NCI-H1105 (cell line): ENCODE data around the gene SEMA3A.
"Not testable (repeated sequence)": the region's sequence is repeated elsewhere in the genome, so short reads cannot be mapped to it uniquely, and the experiment has no call there.

Experiments used
- DNase-seq: peaks from one replicate; lab custom pipeline; 2025; lab: John Stamatoyannopoulos, UW

SEMA3A gene

DNA sequence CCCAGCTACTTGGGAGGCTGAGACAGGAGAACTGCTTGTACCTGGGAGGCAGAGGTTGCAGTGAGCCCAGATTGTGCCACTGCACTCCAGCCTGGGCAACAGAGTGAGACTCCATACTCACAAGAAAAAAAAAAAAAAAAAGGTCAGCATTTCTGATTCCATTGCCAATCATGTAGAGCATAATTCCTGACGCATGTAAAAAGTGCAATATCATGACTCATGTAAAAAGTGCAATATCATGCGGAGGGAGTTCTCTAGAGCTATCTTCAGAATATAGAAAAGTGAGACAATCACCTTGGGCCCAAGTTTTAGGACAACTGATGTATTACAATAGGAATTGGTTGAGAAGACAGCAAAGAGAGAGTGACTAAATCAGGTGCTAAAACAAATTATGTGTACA lies 85.8 kb downstream of the SEMA3A start:
- no peak for DNase-seq

GRCh38 chr7:84108119-84108518 lies 86.5 kb downstream of the SEMA3A start:
- DNase-seq, result no peak

DNA sequence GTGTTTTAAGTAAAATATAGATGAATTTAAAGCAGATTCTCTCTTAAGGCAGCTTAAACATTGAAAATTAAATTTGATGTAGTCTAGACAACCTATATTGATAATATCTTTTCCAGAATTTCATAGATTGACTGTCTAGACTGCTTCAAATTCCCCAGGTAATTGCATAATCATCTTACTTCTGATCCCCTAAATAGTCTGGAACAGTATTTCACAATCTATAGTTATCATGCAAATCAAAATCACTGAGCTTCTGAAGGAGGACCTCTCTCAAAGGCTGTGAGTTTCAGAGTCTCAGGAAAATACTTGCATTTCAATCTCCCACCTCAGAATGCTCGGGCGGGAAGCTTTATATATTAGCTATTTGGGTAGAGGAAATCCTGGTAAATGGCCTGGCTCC lies 87.3 kb downstream of the SEMA3A start:
- DNase-seq, result no peak

- DNase-seq, result no peak
These were observed 88.3 kb downstream of the SEMA3A start for GRCh38 chr7:84106291-84106690.

DNA sequence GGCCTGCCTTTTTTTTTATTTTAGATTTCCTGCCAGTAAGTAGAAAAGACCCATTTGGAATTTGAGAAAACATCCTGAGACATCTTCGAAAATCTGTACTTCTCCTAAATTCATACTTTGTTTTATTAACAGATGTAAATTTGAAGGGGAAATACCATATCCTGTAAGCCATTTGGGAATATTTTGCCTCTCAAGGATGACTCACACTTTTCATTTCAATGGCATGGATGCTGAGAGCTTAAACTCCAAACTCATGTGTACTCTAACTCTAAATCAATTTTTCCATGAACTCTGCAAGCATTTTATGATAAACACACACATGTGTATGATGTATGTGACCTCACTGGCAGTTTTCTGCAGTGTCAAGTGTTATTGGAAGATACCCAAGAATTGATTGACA lies 89.0 kb downstream of the SEMA3A start:
- no peak for DNase-seq

- DNase-seq, result no peak
These were observed 89.8 kb downstream of the SEMA3A start for GRCh38 chr7:84104826-84105225.

DNA sequence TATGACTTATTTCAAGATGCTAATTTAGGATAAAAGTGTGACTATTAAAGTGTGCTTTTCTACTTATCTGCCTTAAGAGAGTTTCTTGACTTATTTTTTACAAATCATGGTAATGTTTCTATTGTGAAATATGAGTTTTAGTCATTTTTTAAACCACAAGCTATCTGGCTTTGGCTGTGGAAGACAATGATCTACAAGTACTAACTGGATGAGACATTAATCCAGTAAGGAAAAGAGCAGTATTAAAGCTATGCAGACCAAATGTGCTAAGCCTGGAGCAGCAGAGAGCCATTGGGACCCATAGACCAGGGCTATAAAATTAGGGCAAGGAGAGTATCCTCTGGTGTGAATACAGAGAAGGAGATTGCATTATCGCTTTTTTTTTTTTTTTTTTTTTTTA lies 92.4 kb downstream of the SEMA3A start:
- DNase-seq, result no peak

DNA sequence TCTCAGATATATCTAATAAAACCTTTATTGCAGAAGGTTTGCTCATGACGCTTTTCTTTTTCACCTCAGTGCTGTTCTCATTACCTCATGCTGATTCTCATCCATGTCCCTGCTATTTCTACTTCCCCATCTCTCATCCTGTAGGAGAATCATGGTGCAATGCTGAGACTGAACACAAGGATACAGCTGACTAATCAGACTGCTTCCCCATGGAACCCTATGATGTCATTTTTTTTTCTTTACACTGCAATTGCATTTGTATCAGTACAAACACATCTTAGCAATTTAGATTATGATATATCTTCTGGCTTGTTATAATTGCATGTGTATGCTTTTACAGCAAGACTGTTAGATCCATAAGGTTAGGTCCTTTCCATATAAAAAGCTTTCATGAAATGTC lies 93.7 kb downstream of the SEMA3A start:
- DNase-seq, result no peak

GRCh38 chr7:84095971-84096370 lies 98.6 kb downstream of the SEMA3A start:
- DNase-seq, result no peak

GRCh38 chr7:84092207-84092606 lies 102.4 kb downstream of the SEMA3A start:
- DNase-seq, result no peak

DNA sequence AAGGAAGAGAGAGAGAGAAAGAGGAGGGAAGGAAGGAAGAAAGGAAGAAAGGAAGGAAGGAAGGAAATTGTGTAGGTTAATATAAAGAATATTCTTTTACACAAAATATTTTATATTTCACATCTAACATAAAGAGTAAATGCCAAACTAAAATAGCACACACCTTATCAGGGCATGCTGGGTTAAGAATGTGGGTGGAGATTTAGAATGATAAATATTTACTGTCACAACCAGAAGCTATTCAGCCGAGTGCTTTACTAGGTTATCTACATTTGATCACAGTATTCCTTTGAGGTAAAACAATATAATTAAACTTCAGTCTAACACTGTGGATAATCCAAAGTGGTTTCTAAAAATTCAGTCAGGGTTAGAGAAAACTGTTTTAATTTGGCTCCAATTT lies 103.3 kb downstream of the SEMA3A start:
- no peak for DNase-seq

GRCh38 chr7:84088802-84089201 lies 105.8 kb downstream of the SEMA3A start:
- DNase-seq, result no peak

DNA sequence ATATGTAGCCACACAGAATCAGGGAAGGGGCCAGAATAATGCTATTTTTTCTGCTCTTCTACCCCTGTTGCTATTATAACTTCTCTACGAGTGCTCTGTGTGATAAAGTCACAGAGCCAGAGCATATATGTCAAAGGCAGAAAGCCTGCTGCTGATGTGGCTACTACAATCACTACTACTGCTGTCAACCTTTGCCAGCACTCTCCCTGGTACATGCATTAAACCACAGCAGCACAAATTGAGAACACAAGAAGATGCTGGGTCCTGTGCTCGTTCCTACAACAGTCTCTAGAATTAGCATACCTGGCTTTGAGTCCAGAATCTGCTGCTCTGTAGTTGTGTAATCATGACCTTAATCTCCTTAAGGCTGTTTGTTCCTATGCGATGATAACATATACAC lies 108.6 kb downstream of the SEMA3A start:
- no peak for DNase-seq

GRCh38 chr7:84085147-84085546 lies 109.4 kb downstream of the SEMA3A start:
- DNase-seq, result no peak

DNA sequence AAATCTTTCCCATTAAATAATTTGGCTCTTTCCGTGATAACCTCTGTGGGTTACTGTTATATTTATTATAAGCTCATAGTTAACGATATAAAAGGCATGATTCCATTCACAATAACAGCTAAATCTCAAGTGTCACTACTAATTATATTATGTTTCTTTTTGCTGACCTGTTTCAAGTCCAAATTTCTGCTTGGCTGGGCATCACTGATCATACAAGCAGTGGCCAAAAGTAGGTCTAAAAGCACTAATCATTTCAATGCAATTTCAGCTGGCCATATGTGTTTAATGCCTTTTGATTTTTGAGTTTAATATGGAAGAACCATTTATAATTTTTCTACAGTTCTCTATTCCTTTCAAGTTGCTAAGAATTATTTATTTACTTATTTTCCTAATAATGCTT lies 110.7 kb downstream of the SEMA3A start:
- DNase-seq, result no peak

DNA sequence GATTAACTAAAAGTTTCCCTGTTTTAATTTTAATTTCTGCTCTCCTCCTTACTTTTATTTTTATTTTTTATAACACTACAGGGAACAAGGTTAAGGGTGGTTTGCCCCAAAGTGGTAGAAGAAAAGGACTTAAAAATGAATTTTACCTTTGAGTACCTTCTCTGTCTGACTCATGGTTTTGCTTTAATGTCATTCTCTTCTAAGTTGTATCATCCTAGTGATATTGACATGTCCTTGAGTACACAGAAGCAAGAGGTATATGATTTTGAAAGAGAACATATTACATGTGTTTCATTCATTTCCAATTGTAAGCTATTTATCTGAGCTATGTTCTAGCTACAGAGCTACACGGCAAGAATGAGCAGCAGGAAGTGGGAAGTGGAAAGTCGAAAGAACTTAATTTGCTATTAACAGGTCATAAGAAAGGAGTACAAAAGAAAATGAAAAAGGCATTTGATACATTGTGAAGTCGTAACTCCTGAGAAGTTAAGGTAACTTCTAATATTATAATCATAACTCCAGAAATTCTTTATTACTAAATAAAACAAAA lies 112.5 kb downstream of the SEMA3A start:
- no peak for DNase-seq

GRCh38 chr7:84077336-84077735 lies 117.3 kb downstream of the SEMA3A start:
- no peak for DNase-seq

GRCh38 chr7:84076219-84076618 lies 118.4 kb downstream of the SEMA3A start:
- DNase-seq, result no peak

DNA sequence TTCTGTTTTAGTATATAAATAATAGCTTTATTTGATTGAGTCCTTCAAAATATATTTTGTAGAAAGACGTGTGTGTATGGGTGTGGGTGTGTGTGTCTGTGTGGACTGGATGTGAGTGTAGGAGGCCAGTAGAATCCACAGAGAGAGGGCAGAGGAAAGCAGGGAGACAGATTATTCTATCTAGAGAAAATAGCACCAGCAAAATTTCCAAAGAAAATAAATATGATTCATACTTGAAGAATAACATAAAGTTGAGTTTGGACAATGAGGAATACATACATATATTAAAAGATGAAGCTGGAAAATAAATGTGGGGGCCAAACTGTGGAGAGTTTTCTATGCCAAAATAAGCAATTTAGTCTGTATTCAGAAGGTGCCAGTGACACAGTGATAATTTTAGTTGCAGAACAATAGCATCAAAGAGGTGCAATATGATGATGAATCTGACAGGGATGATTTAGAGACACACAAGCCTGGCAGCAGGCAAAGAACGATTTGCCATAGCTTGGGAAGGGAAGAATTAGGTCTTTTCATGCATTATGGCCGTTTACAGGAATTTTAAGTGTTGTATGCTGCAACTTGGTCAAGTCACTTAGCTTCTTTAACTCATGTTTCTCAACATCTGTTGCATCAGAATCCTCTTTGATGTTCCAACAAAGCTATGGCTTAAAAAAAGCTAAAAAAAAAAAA lies 121.3 kb downstream of the SEMA3A start:
- DNase-seq, result no peak

- DNase-seq, result no peak
These were observed 123.8 kb downstream of the SEMA3A start for GRCh38 chr7:84070770-84071169.

- no peak for DNase-seq
These were observed 124.5 kb downstream of the SEMA3A start for GRCh38 chr7:84069999-84070500.

DNA sequence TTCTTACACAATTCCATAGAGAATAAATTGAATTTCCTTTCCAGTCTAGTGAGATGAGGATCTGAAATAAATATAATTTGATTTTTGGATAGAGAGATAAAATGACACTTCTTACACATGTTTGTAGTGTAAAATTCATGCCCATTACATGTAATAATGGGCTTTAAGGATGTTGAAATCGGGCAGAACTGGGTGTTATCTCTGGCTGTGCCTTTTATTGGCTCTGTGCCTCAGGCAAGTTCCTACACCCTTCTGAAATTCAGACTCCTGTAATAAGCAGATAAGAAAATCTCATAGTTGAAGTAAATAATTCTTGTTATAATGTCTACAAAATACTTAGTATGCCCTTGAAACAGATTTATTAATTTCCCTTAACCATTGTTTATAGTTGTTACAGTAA lies 125.6 kb downstream of the SEMA3A start:
- no peak for DNase-seq

- not testable (repeated sequence) for DNase-seq
These were observed 132.1 kb downstream of the SEMA3A start for GRCh38 chr7:84062489-84062901.

DNA sequence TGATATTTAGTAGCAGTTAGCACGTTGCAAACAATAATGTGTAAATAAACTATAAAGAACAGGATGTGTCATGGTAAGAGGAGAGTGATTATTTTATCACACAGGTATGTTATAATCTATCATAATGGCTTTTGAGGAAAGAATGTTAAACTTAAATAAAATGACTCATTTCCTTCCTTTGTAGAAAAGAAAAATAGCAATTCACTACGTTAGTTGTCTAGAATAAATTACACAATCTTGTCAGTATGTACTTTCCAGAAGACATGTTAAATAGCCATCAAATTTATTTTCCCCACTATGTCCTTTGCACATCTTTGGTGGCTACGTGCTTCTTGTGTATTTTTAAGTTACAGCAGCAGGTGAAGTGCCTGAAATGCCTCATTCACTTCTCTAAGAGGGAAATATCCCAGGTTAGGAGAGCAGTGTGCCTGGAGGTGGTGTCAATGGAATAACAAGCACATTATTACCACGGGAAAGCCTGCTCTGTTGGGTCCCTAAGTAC lies 133.8 kb downstream of the SEMA3A start:
- DNase-seq, result no peak
